Measurements from ENCODE around the gene C11orf54. TPM values are rescaled to one million over a fixed set of nuclear protein-coding genes. Genes with fewer than 3 reads are reported as not detected.

The C11orf54 gene
- total RNA-seq (2014; rRNA removed; shearing (Covaris generic)): 12.8 and 18.4 TPM in 2 replicates

GRCh38 chr11:93741094-93741881, at the start of gene C11orf54, which contains the start of gene TAF1D:
Gene C11orf54 (plus strand): TSS chr11:93741672. CDS start chr11:93747394, 5,722 bp downstream.
Gene TAF1D (minus strand): TSS chr11:93741495. CDS start chr11:93739304, 2,191 bp downstream.

GRCh38 chr11:93784145-93784934, 42.9 kb downstream of the C11orf54 start, which contains the start of gene MED17:
Gene MED17 (plus strand): TSS chr11:93784282. CDS start chr11:93784514, 232 bp downstream.

Small RNAs within 50 kb of the gene (small RNA-seq; reads per million reads assigned to genes)
- not detected for gene RF00019
- gene RF00493: 3.6 reads per million, percentile 82 among the genes with 10 or more reads in this experiment
- not detected for gene SCARNA9
- gene SNORA1: not detected
- not detected for gene SNORA18
- gene SNORA25: not detected
- gene SNORA32: not detected
- not detected for gene SNORA40
- gene SNORA8: not detected
- gene SNORD5: not detected
- 1,077 reads per million, percentile 99 among the genes with 10 or more reads in this experiment for gene SNORD6

Other genes starting within 250 kb of the C11orf54 start
- 10.5 and 14.6 TPM in 2 replicates for gene SMCO4, start 198.3 kb upstream of the C11orf54 start, total RNA-seq (2014; rRNA removed; shearing (Covaris generic))
- gene CEP295, start 80.0 kb upstream of the C11orf54 start, total RNA-seq (2014; rRNA removed; shearing (Covaris generic)): 16.1 TPM in 2 replicates
- gene TAF1D, start 177 bp upstream of the C11orf54 start, total RNA-seq (2014; rRNA removed; shearing (Covaris generic)): 178 and 214 TPM in 2 replicates
- gene MED17, start 42.6 kb downstream of the C11orf54 start, total RNA-seq (2014; rRNA removed; shearing (Covaris generic)): 42.4 and 46.8 TPM in 2 replicates
- not detected in 2 replicates for gene VSTM5, start 108.9 kb downstream of the C11orf54 start, total RNA-seq (2014; rRNA removed; shearing (Covaris generic))